Measurements from ENCODE around the gene THSD7A.

DNA sequence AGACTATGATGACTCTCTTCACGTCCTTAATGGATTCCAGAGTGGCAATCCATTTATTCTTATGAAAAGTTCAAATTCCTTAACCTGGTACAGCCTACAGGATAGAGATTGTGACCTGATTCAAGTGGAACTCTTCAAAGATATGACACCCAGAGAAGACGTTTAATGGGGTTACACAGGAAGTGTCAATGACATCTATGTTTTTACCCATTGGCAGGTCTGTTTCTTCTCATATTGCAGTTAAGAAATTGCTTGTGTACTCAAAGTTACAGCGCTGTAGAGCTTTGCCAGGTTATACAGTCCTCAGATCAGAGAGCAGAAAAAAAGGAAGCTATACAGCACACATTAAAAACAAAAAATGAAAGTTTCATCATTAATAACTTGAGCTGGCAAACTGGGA lies 367.4 kb downstream of the THSD7A start:
- TF ChIP-seq, protein P1, sequence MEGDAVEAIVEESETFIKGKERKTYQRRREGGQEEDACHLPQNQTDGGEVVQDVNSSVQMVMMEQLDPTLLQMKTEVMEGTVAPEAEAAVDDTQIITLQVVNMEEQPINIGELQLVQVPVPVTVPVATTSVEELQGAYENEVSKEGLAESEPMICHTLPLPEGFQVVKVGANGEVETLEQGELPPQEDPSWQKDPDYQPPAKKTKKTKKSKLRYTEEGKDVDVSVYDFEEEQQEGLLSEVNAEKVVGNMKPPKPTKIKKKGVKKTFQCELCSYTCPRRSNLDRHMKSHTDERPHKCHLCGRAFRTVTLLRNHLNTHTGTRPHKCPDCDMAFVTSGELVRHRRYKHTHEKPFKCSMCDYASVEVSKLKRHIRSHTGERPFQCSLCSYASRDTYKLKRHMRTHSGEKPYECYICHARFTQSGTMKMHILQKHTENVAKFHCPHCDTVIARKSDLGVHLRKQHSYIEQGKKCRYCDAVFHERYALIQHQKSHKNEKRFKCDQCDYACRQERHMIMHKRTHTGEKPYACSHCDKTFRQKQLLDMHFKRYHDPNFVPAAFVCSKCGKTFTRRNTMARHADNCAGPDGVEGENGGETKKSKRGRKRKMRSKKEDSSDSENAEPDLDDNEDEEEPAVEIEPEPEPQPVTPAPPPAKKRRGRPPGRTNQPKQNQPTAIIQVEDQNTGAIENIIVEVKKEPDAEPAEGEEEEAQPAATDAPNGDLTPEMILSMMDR (IDR thresholded peaks at IDR 0.05) = no peak
- no peak for TF ChIP-seq POLR2A (IDR thresholded peaks at IDR 0.05)
